ENCODE data around the gene PROSER3. TPM values are rescaled to one million over a fixed set of nuclear protein-coding genes. Genes with fewer than 3 reads are reported as not detected.
A peak's percentile ranks its signal among the peaks of the same experiment; 100 is the strongest.

PROSER3 gene
- total and polyA plus RNA-seq, 2 of the 13 experiments (the other 11 are each of a cell fraction or from before 2014, with no cell fraction given) = 5.1 to 5.7 TPM

GRCh38 chr19:35718345-35719041 lies 39.5 kb upstream of the PROSER3 start (continued):
- no peak for TF ChIP-seq ZBTB40 (IDR thresholded peaks at IDR 0.05)
- no peak for TF ChIP-seq ZBTB40 (CRISPR knock-in tag; IDR thresholded peaks at IDR 0.05)
- peak; percentile 71; the same call in 1 of the 2 replicates for TF ChIP-seq ZNF547 (CRISPR knock-in tag; IDR thresholded peaks at IDR 0.05)
- TF ChIP-seq ZNF232 (CRISPR knock-in tag; IDR thresholded peaks at IDR 0.05; ENCODE audit: borderline replicate concordance) = 0 out of 2 replicates have a peak, but pooled peaks have one; percentile 1
- TF ChIP-seq ZBTB20 (CRISPR knock-in tag; IDR thresholded peaks at IDR 0.05; ENCODE audit: borderline replicate concordance, low read depth) = peak; percentile 20; the same call in 1 of the 2 replicates
- no peak for TF ChIP-seq ZNF646 (CRISPR knock-in tag; IDR thresholded peaks at IDR 0.05)
- 0 out of 2 replicates have a peak, but pooled peaks have one; percentile 27 for TF ChIP-seq SRY (CRISPR knock-in tag; IDR thresholded peaks at IDR 0.05)
- peak; percentile 34; the same call in 1 of the 2 replicates for TF ChIP-seq TGIF2 (CRISPR knock-in tag; IDR thresholded peaks at IDR 0.05)
- peak; percentile 55 for TF ChIP-seq AGO2 (optimal IDR thresholded peaks at IDR 0.05; ENCODE audit: low read depth, low read length)
- no peak for TF ChIP-seq ZNF230 (CRISPR knock-in tag; IDR thresholded peaks at IDR 0.05)
- peak; percentile 38; the same call in 1 of the 2 replicates for TF ChIP-seq TBX2 (CRISPR knock-in tag; IDR thresholded peaks at IDR 0.05; ENCODE audit: borderline replicate concordance)
- TF ChIP-seq NR2F1 (CRISPR knock-in tag; IDR thresholded peaks at IDR 0.05) = no peak

Data from HepG2 (cell line).